Measurements from ENCODE around the gene MYO3A.

DNA sequence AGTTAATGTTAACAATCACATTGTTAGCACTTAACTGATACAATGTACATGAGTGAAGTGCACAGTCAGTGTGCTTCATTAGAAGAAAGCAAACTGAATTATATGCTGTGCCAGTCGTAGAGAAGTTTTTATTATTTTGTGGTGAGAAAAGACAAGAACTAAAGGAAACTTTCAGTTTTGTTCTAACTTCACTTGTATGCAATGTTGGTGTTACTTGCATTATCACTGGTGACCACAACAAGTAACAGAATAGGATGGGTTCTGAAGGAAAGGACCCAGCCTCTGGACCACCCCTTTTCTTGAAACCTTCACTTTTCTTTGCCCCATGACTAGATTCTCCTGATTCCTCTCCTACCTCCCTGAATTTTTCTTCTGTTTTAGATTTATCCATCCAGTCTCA, 159.2 kb downstream of the MYO3A start:
- TF ChIP-seq, protein P1, sequence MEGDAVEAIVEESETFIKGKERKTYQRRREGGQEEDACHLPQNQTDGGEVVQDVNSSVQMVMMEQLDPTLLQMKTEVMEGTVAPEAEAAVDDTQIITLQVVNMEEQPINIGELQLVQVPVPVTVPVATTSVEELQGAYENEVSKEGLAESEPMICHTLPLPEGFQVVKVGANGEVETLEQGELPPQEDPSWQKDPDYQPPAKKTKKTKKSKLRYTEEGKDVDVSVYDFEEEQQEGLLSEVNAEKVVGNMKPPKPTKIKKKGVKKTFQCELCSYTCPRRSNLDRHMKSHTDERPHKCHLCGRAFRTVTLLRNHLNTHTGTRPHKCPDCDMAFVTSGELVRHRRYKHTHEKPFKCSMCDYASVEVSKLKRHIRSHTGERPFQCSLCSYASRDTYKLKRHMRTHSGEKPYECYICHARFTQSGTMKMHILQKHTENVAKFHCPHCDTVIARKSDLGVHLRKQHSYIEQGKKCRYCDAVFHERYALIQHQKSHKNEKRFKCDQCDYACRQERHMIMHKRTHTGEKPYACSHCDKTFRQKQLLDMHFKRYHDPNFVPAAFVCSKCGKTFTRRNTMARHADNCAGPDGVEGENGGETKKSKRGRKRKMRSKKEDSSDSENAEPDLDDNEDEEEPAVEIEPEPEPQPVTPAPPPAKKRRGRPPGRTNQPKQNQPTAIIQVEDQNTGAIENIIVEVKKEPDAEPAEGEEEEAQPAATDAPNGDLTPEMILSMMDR (conservative IDR thresholded peaks at IDR 0.05) = no peak
- TF ChIP-seq EZH2 (IDR thresholded peaks at IDR 0.05; ENCODE audit: low read depth) = no peak

All from PC-9 (cell line).